ENCODE results near the gene UBE2V1. TPM values are rescaled to one million over a fixed set of nuclear protein-coding genes. Genes with fewer than 3 reads are reported as not detected.
"Not testable (repeated sequence)": the region's sequence is repeated elsewhere in the genome, so short reads cannot be mapped to it uniquely, and the experiment has no call there.

The UBE2V1 gene
- total RNA-seq, 1 experiment from 2014 or later: 71.5 TPM

DNA sequence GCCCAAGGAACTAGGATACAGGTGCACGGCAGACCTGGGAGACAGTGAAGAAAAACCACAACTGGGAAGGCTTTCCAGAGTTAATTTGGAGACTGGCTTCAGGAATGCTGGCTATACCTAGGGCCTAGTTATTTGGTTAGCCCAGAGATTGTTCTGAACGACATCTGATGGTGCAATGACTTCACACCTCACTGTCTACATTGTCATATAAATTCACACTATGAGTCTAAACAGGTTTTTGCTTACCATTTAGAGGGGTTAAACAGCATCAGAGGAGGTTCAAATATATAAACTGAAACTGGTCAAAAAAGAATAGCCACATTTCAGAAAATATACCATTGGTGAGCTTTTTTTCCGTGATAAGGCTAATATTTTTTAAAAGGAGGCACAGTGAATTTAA is 16.7 kb downstream of the UBE2V1 start:
- no peak for DNase-seq (ENCODE audit: low read depth)

DNA sequence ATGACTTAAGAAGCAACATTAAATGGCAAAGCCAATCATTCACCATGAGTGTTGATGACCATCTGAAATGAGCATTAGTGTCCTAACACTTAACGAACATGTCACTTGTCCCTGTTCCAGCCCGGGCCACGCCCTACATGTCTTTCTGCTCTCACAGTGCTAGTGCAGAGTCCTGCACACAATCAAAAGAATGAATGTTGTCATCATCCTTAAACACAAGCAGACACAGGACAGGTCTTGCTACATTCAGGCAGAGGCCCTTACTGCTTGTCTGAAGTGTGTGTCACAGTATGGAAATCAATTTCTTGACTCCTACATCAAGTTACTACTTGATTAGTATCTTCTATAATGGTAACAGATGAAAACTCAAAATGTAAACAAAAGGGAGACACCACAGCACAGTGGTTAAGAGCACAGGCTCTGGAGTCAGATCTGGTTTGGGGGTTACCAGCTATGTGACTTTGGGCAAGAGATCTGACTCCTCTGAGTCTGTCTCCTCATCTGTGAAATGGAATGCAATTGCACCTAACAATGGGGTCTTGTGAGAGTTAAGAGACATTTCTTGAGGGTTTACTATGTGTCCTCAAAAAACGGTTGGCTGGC is 17.4 kb downstream of the UBE2V1 start:
- DNase-seq (ENCODE audit: low read depth): no peak

DNA sequence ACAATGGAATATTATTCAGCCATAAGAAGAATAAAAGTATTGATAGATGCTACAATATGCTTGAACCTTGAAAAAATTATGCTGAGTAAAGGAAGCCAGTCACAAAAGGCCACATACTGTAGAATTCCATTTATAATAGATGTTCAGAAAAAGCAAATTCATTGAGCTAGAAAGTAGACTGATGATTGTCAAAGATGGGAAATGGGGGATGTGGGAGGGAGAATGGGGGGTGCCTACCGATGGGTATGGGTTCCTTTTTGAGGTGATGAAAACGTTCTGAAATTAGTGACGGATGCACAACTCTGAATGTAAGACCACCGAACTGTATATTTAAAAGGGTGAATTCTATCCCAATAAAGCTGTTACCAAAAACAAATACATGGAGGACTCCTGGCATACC is 18.4 kb downstream of the UBE2V1 start:
- DNase-seq (ENCODE audit: low read depth): no peak

DNA sequence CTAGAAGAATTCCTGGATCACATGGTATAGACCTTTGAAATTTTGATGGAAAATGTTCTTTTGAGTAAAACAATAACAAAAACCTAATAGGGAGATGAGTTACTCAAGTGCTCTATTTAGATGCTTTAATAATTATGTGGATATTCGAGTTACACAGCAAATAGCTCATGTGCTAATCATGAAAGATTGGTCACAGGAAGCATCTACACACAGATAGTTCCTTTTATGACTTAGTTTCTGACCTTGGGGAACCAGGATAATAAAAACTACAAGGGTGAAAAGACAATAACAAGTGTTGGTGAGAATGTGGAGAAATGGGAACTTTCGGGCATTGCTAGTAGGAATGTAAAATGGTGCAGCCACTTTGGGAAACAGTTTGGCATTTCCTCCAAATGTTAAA is 19.7 kb downstream of the UBE2V1 start:
- DNase-seq (ENCODE audit: low read depth): no peak

DNA sequence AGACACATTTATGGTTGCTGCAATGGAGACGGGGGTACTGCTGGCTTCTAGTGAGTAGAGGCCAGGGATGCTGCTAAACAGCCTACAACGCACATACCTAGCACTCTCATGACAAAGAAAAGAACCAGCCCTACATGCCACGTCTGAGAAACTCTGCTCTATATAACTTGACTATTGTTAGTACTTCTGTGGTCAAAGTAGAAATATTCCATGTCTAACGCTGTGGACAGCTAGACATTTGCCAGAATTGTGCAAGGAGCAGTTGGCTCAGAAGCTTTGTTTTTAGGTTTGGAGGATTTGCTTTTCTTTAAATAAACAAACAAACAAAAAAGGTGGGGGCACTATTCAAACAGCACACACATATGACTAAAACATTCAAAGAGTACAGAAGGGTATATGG is 20.5 kb downstream of the UBE2V1 start:
- peak; percentile 56 for DNase-seq (ENCODE audit: low read depth)

DNA sequence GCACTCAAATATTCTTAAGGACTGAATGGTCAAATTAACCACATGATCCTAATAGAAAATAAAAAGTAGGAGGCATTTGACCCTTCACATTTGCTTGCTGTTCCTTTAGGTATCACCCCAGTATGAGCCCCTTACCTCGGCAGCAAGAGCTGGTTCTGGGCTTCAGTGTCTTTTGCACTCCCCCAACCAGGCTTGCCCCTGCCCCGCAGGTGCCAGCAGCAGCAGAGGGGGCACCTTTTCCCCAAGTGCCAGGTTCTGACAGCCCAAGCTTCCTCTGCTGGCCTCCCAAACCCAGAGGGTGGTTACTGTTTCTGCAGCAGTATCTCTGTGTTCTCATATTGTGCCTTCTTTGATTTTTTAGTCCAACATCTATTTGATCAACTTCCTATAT is 23.2 kb downstream of the UBE2V1 start:
- no peak for DNase-seq (ENCODE audit: low read depth)

DNA sequence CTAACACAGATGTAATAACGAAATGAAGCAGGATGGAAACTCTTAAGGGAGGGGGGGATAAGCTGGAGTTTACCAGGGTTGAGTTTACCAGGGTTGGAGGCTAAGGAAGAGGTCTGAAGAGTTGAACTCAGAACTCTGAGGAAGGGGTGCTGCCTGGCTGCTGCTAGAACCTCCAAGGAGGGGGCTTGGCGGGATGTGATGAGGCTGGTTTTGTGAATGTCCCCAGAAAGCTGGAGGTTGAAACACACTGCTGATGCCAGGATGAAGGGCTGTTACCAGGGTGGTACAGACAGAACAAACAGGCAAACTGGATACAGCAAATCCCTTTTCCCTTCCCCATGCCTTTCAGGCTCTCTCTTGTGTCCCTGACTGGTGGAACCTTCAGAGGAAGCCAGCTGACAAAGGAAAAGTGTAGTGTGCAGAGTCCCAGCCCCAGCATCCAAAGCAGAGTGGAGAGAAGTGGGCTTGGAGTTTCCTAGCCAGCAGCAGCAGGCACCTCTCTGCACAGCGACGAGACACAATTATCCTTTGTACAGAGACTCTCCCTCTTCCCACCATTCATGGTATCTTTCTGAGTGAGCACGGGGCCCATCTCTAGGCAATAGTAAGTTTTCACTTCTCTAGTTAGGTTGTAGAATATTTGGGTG is 23.7 kb downstream of the UBE2V1 start:
- no peak for DNase-seq (ENCODE audit: low read depth)

DNA sequence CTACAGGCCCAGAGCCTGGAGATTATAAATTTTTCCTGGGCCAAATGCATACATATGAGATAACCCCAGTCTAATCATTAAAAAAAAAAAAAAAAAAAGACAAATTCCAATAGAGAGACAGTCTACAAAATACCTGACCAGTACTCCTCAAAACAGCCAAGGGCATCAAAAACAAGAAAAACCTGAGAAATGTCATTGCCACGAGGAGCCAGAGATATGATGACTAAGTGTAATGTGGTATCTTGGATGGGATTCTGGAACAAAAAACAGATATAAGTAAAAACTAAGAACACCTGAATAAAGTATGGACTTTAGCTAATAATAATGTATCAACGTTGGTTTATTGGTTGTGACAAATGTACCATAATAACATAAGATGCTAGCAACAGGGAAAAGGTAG is 24.9 kb downstream of the UBE2V1 start:
- no peak for DNase-seq (ENCODE audit: low read depth)

DNA sequence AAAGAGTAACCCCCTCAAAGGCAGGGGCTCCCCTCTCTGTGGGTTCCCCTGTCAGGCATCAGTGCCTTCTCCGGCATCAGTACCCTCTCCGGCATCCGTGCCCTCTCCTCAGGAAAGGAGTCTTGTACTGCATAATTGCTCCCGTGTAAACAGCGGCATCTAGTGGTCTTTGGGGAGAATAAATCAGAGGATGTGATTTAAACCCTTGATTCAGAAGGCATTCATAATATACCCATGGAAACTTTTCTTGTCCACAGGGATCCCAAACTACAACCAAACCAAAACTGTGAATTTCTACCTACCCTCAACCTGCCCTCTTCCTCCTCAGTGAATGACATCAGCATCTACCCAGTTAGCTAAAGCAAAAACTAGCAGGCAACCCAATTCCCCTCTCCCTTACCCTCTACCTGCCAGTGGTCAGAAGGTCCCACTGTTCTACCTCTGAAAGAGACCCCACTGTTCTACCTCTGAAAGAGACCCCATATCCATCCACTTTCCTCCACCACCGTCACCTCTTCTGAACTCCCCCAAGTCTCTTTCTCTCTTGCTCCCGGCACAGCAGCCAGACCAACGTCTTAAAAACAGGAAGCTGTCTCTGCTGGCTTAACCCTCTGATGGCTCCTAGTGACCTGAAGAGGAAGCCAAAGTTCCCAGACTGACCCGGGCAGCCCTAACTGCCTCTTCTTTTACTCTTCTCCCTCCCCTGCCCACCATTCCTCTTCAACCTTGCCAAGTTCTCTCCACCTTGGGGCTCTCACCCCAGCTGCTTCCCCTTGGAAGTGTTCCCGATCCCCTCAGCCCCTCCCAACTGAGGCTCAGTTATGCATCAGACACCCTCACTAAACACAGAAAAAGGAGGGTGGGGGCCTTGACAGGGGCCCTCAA is 27.2 kb downstream of the UBE2V1 start:
- peak; percentile 64 for DNase-seq (ENCODE audit: low read depth)

DNA sequence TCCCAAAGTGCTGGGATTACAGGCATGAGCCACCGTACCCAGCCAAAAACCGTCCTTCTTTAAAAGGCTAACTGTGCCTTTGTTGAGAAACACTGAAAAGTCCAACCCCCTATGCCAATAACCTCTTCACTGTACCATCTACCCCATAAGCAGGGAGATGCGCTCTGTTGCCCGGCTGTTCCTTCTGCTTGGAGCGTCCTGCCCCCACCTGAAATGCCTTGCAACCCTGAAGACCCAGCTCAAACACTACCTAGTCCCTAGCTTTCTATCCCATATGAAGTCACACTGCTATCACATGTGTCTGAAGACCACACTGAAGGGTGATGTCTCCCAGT is 27.8 kb downstream of the UBE2V1 start:
- no peak for DNase-seq (ENCODE audit: low read depth)

DNA sequence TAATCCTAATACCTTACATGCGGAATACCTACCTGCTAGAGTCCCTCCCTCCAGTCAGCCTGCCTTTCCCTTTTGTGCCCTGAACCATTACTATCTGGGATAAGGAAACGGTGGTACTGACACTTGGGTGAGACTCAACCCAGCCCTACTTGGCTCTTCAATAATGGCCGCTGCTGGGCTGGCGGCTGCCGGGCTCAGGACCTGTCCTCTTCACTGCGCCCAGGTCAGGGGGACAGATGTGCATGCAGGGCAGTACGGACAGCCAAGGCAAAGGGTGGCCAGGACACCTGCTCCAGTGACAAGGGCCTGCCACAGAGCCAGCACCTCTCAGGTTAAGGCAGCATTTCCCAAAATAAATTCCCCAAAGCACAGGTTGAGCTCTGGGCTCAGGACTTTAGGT is 29.9 kb downstream of the UBE2V1 start:
- no peak for DNase-seq (ENCODE audit: low read depth)

DNA sequence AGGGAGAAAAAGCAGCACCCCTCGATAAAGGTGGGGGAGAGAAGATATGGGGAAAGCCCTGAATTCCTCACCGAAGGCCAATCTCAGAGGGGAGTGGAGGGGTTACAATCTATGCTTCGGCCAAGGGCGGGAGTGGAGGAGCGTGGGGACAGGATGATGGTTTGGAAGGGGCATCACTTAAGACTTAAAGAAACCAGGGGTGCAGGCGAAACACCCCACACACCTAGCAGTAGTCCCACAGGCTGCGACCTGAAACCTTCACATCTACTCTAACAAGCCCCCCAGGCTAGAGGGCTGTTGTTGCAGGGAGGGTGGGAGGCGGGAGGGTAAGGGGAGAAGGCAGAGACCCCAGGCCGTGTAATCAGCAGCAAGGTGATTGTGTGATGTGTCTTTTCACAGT is 30.9 kb downstream of the UBE2V1 start:
- not testable (repeated sequence) for DNase-seq (ENCODE audit: low read depth)

DNA sequence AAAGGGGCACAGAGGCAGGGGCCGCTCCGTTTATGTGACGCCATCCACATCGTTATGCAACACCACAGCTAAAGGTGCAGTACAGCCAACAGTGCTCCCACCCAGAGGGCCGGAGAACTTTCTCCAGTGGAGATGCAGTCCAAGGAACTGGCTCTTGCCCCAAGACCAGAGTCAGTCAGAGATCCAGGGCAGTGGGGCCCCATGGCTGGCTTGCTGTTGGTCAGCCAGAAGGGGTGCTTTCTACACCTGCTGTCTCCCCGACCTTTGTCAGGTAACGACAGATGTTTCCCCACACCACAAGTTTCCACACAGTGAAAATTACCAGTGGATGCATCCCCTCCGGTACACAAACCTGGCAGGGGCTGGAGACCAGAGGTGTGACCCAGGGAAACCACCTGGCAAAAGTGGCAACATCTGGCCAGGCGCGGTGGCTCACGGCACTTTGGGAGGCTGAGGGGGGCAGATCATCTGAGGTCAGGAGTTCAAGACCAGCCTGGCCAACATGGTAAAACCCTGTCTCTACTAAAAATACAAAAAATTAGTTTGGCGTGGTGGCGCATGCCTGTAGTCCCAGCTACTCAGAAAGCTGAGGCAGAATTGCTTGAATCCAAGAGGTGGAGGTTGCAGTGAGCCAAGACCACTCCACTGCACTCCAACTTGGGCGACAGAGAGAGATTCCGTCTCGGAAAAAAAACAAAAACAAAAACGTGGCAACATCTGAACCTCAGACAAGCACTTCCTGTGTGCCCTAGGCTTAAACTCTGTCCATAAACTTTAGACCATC is 34.9 kb downstream of the UBE2V1 start:
- no peak for DNase-seq (ENCODE audit: low read depth)

DNA sequence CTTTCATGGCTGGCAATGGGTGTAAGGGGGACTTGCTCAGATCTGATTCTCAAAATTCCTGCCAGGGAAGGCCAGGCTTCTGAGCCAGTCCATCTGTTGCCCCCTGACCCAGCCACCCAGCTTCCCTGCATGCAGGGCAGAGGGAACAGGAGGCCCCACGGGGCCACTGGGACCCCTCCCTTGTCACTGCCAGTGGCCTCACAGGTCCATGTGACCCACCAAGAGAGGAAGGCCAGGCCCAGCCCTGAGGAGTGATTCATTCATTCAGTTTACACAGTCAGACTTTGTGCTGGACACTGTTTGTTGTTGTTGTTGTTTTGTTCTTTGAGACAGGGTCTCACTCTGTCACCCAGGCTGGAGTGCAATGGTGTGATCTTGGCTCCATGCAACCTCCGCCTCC is 39.5 kb downstream of the UBE2V1 start:
- DNase-seq (ENCODE audit: low read depth): no peak

DNA sequence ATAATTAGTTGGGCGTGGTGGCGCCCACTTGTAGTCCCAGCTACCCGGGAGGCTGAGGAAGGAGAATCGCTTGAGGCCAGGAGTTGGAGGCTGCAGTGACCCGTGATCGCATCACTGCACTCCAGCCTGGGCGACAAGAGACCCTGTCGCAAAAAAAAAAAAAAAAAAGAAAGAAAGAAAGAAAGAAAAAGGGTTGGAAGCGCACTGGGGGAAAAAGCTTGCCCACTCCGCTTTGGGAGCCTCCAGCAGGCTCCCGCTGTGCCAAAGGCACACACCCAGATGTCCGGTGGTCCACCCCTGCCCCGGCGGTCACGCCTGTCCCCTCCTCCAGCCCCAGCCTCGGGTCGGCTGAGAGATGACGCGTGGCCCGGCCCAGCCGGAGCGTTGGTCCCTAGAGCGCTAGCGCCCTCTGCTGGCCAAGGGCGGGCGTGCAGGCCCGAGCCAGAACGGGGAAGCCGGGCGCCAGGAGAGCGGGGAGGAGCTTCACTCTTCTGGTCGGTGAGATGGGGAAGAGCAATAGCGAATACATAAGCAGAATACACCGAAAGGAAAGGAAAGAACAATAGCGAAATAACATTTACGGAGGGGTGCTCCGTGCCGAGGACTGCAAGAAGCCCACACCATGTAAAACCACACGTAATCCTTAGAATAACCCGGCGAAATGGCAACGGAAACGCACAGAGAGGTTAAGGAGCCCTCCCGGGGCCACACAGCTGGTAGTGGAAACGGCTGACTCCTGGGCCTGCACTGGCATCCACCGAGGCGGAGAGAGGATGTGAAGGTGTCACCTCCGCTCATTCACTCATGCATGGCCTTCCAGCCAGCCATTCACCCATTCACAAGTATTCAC is 41.7 kb downstream of the UBE2V1 start:
- DNase-seq (ENCODE audit: low read depth): peak; percentile 65

DNA sequence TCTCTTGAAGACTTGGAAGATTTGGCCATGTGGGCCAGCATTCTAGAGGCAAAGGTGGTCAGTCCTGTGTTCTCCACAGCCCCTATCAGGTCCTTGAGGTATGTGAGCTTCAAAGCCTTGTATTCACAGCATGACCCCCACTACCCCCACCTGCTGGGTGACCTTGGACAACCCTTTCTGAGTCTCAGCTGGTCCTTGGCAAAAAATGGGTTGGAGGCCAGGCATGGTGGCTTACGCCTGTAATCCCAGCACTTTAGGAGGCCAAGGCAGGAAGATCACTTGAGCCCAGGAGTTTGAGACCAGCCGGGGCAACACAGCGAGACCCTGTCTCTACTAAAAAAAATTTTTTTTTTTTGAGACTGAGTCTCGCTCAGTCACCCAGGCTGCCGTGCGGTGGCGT is 42.6 kb downstream of the UBE2V1 start:
- no peak for DNase-seq (ENCODE audit: low read depth)

DNA sequence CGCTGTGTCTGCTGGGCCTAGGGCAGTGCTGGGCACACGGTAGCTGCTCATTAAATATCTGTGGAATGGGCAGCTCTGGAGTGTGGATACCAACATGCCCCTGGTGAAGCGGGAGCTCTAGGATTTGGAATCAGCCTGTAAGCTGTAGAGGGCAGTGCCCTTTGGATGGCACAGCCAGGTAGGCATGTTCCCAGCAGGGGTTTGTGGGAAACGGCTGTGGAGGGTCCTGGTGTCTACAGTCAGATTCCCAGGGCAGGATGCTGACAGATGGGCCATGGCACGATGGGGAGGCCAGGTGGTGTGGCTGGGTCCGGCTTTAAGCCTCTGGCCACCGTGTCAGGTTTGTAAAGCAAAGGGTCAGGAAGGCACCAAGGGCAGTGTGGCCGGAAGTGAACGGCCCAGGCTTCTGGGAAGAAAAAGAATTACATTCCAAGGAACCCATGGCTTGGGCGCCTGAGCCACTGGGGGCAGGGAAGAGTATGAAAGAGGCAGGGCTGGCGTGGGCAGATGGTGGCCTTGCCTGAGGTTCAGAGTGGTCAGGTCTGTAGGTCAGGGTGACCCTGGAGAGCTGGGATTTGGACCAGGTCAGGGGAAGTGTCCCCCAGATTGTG is 44.8 kb downstream of the UBE2V1 start:
- DNase-seq (ENCODE audit: low read depth): no peak

DNA sequence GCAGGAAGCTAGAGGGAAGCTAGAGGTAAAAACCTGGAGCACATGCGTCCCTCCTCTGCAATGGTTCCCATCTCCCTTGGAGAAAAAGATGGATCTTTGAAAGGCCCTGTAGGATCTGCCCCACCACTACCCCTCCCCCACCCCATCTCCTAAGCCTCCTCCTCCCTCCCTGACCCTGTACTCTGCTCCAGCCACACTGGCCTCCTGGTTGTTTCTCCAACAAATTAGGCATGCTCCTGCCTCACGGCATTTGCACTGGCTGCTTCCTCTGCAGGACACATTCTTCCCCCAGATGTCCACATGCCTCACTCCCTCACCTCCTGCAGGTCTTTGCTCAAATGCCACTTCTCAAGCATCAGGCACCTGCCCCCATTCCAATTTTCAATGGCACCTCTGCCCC is 45.5 kb downstream of the UBE2V1 start:
- no peak for DNase-seq (ENCODE audit: low read depth)

DNA sequence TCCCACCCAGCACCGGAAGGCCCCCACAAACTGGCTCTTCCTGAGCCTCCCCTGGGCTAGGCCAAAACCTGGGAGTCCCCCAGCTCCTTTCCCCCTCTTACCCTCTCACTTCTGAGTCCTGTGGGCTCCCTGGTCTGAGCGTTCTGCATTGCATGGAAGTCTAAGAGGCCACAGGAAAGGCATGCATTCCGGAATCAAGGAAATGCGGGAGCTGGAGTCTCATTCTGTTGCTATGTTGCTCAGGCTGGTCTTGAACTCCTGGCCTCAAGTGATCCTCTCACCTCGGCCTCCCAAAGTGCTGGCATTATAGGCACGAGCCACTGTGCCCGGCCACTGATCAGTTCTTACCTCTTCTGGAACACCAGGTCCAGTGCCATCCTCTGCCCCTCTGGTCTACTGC is 45.9 kb downstream of the UBE2V1 start:
- DNase-seq (ENCODE audit: low read depth): no peak

DNA sequence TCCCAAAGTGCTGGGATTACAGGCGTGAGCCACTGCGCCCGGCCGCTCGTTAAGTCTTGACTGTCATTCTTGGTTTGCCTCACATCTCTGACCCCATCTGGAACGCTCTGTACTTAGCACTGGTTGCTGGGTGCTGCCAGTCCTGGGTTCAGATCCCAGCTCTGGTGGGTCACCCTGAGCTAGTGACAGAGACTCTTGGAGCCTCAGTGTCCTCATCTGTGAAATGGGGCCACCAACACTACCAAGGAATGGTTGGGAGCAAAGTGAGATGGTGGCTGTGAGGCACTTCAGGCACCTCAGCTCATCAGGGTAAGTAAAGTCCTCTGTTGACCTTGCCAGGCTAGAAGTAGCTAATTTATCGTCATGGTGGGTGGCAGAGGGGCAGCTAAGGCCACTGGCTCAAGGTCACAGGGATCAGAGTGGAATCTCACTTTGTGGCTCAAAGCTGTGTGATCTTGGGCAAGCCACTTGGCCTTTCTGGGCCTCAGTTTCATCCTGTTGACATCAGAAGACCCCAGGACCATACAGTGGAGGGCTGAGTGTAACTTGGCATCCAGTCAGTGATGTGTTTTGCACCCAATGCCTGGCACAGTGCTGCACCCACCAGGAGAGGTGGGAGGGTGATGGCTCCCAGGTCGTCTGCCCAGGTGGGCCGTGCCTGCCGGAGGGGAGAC is 46.7 kb downstream of the UBE2V1 start:
- no peak for DNase-seq (ENCODE audit: low read depth)

All from LHCN-M2 (cell line).